GM18907 (cell line): ENCODE measurements around the gene DLGAP4.

ENCODE experiments used
- ATAC-seq: cut with Tn5 transposase; IDR thresholded peaks from one replicate; pipeline ENCODE4 v1.9.1; 2021; ENCODE audit warnings: mild to moderate bottlenecking, moderate library complexity; ENCODE audit not compliant: unreplicated experiment

Gene DLGAP4

DNA sequence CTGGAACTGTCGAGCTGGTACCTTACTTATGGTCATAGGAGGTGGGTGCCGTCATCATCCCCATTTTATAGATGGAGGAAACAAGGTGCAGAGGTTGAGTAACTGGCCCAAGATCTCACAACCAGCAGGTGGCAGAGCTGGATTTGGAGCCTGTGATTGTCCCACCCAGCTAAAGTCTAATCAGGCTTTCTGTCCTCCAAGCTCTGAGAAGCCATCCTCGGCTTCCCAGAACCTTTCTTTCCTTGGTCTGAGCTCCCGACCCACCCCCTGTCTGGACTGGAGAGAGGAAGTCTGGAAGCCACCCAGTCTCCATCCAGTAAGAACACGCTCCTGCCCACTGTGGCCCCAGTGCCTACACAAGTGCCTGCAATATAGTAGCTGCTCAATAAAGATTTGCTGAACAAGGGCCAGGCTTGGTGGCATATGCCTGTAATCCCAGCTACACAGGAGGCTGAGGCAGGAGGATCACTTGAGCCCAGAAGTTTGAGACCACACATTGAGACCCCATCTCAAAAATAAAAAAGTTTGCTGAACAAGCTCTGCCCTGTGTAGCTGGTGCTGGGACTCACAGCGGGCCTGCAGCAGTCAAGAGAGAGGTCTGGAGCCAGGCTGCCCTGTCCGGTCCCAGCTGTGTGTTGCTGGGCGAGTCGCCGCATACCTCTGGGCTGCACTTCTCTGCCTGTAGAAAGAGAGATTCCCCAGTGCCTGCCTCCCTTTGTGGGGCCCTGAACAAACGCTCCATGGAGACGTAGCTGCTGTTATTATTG is 32.5 kb upstream of the DLGAP4 start:
- ATAC-seq = no peak

DNA sequence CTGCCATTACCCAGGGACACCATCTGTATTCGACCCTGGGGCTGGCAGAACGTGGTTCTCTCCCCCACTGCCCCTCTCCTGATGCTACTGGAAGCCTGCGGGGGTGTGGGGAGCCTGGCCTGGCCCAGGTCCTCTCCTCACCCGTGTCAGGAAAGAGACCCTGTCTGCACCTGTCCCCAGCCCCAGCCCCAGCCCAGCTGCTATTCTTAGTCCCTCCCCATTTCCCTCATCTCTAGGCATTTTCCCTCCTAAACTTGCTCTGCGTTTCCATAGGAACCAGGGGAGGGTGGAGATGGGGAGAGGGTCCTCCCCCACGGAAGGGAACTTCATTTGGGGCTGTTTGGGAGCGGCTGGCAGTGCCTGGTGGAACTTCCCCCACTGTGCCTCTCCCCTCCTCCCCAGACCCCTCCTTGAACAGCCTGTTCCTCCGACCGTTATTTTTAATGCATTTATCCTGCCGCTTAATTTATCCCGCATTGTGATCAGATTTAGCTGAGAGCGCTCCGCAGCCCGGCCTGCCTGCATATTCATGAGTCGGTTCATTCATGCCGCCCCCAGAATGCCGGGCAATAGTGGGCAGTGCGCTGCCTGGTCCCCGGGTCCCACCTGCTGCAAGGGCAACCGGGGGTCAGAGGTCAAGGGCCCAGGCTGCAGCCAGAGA is 31.8 kb upstream of the DLGAP4 start:
- ATAC-seq = no peak

DNA sequence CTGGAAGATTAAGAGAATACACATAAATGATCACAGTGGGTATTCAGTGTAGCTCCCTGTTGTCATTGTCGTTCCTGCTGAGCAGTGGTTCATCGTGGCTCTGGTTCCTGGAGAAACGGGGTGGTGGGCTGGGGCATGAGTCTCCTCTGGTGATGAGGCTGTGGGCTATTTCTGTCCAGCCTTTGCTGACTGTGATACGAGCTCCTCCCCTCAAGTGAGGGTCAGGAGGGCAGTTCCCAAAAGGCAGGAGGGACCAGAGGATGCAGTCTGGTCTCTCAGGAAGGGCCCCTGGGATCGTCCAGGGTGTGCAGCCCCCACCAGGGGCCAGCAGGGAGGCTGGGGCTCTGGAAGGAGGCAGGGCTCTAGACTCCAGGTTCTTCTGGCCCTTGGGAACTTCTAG is 31.1 kb upstream of the DLGAP4 start:
- ATAC-seq = no peak

DNA sequence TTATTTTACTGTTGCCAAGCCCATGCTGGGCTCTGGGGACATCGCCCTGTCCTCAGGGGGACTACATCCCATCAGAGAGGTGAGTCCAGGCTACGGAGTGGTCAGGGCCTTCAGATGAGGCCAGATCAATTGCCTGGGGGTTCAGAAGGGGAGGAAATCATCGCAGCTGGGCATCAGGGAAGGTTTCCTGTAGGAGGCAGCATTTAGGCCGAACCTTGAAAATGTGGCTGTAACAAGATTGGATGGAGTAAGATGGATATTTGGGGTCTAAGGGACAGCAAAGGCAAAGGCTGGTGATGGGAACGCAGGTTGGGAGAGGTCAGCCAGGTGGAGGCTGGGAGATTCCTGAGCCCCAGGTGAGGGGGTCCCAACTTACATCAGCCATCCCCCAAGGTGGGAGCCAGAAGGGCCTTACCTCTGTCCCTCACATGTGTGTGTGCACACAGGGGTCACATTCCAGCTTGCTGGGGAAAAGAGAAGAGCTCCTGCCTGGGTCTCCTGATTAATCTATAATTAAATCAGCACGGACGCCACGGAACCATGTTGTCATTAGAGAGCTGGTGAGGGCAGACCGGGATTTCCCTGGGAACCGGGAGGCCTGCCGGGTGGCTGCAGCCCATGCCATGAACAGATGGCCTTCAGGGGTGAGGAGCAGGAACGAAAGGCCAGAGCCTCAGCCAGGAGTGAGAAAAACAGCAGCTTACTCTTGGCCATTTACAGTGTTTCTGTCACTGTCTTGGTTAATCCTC is 30.5 kb upstream of the DLGAP4 start:
- ATAC-seq = no peak

DNA sequence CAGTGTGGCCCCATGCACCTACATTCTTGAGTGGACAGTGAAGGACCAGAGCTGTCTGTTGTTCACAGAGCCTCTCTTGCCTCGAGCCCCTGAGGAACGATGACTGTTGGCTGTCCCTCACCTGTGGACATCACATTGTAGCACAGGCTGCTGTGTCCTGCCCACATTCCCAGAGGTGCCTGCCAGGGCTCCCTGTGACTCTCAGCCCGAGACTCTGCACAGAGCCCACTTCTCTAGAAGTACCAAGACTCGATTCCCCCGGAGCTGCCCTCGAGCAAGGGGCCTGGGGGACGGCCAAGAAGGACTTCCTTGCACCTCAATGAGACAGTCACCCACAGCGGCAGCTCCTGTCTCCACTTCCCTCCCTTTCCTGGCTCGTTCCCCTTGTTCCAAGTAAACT is 28.6 kb upstream of the DLGAP4 start:
- ATAC-seq = no peak

DNA sequence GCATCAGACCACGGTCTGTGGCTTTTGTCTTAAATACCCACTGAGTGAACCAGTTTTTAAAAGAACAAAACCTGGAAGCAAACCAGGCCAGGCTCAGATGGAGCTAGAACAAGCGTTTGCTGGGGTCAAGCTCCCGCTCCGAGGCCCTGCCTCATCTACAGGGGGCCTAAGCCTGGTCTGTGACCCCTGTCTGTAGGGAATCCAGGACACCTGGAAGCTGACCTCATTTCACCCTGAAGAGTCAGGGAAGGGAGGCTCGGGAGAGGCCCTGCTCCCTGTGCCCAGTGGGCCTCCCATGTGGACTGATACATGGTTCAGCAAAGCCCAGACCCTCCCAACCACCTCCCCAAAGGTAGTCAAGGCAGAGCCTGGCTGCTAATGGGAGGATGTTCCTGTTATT is 26.8 kb upstream of the DLGAP4 start:
- ATAC-seq = no peak

DNA sequence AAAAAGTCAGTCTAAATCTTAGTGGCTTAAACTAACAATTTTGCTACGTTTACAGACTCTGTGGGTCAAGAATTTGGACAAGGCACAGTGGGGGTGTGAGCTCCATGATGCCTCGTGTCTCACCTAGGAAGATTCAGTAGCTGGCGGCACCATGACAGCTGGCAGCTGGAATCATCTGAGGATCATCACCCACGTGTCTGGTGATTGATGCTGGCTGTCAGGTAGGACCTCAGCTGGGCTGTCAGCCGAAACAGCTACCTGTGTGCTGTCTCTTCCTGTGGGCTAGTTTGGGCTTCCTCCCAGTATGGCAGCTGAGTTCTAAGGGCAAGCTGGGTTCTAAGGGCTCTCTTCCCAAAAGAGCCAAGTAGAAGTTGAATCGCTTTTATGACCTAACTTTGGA is 26.4 kb upstream of the DLGAP4 start:
- no peak for ATAC-seq

DNA sequence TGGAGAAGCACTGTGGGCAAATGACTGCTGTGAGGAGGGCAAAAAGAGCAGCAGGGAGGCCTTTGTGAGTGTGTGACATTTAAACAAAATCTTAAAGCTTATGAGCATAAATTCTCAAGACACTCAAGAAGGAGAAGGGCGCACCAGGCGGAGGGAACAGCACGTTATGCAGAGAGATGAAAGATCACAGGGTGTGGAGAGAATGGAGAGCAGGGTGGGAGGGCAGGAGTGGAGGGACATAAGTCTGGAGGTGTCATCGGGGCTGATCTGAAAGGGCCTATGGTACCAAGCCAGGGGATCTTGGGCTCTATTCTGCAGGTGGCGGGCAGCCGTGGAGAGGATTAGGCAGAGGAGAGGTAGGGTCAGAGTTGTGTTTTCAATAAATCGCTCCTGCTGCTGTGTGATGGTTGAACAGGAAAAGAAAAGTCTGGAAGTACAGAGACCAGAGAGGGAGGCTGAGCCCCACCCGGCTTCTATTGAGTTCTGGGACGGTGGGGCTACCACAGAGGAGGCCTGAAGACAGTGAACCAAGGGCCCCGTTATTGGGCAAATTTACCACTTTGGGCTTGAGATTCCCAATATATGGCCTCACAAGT is 24.3 kb upstream of the DLGAP4 start:
- no peak for ATAC-seq

DNA sequence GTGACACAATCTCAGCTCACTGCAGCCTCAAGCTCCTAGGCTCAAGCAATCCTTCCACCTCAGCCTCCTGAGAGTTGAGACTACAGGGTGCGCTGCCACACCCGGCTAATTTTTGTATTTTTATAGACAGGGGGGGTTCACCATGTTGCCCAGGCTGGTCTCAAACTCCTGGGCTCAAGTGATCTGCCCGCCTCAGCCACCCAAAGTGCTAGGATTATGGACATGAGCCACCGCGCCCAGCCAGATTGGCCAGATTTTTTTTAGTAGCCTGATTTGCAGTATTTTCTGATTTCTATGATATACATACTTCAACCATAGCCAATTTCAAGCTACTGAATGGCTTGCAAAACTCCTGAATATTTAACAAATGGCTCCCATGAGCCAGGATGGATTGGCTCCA is 21.4 kb upstream of the DLGAP4 start:
- no peak for ATAC-seq

DNA sequence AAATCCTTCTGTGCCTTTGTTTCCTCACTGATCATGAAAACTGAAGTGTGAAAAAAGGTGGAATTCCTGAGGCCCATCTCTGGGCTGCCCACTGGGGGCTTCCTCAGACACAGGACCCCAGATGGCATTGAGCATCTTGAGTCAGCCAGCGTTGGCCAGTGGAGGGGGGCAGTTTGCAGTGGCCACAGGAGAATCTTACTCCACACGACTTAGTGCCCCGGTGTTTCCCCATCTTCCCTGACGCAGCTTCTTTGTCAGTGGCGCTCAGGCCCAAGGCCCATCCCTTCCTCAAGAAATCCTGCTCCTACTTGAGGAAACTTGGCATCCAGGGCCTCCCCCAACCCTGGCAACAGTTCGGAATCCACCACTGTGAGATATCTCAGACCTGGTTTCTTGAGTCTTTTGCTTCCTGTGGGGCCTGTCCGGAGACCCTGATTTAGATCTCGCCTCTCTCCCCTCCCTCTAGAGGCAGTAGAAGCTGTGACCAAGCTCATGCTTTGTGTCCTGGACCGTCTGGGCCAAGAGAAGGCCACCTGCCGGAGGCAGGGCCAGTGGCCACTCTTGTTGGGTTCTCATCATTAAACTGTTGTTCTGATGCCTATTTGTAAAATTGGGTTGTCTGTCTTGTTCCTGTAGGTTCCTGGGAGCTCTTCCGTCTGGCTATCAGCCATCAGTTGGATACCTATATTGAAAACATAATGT is 20.2 kb upstream of the DLGAP4 start:
- ATAC-seq = no peak

DNA sequence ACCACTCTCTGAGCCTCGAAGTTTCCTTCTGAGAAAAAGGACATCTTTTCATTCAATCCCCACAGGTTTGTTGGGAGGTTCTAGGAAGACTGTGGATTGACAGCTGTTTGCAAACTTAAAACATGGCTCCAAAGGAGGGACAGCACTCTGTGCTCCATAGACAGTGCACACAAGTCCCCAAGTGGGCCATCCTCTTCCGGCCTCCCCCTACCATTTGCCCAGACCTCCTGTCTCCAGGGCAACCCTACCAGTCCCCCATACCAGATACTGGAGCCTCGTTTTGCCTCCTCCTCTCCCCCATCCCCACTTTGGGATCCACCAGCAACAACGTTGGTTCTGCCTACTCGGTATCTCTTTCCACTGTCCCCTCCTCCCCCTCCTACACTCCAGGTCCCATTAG is 8.5 kb upstream of the DLGAP4 start:
- ATAC-seq = no peak

DNA sequence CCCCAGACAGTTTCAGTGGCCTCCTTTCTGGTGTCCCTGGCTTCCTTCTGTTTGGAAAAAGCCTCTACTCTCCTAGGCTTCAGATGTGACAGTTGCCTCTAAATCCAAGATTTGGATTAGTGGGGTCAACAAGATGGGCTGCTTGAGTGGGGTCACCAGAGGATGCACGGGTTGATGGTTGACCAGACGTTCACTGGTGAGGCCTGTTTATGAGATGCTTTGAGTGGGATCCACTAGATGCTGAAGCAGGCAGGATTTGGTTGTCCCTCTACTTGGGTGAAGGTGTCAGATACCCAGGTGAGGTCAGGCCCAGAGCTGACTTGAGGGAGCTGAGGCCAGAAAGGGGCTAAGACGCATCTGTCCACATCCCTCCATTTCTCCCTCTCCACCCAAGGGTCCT is 8.1 kb upstream of the DLGAP4 start:
- no peak for ATAC-seq

DNA sequence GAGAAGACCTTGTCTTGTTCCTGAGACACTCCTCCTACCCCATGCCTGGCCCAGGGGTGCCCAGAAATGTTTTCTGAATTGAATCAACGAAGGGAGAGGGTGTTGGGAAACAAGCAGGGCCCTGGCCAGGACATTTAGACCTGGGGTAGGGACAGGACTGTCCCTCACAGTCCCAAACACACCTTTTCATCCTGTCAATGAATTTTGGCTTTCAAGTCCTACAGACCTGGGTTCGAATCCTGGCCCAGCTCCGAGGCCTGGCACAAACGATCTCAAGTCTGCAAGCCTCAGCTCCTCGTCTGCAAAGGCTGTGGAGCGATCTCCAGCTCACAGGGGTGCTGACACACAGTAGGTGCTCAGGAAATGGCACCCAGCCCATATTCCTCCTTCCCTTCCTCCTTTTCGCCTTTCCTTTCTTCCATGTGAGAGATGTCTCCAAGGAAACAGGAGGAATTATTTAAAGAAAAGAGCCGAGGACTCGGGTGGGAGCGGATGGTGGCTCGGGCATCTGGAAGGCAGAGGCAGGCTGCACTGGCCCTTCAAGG is 7.3 kb upstream of the DLGAP4 start:
- no peak for ATAC-seq

DNA sequence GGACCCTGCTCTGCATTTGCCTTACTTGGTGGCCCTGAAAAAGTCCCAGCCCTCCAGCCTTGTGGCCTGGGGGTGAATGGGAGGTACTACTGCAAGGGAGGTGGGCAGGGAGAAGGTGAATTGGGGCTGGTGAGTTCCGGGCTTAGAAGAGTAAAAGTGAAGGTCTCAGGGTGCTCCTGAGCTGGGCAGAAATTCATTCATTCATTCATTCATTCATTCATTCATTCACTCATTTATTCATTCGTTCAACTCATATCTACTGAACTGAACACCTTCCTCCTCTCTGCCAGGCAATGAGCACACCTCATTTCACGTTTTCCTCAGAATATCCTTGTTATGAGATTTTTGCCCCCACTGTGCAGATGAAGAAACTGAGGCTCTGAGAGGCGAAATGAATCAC is 6.7 kb upstream of the DLGAP4 start:
- no peak for ATAC-seq

DNA sequence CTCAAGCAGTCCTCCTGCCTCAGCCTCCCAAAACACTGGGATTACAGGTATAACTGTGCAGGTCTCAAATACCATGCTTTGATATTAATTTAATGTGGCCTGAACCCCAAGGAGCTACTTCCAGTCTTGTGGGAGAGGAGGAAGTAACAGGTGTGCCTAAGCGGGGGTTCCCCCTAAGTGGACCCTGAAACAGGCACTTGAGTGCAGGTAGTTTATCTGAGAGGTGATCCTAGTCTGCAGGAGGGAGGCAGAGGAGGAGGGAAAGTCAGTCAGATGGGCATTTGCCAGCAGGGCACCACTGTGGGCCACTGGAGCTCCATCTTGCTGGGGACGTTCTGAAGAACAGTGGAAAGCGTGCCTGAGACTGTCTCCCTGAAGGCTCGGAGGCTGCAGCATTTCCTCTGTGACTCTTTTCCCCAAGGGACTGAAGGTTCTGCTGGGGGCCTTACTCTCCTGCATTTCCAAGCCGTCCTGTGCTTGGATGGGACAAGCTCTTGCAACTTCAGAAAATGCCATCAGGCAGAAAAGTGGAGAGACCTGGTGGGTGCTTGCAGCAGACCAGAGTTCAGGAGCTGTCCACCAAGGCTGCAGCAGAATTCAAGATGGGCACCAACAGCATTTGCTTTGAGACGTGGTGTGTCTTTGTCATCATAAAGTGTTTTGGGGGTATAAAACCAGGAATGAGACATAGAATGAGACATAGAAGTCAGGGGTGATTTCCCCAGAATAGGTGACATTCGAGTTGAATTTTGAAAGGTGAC is 4.6 kb upstream of the DLGAP4 start:
- no peak for ATAC-seq

DNA sequence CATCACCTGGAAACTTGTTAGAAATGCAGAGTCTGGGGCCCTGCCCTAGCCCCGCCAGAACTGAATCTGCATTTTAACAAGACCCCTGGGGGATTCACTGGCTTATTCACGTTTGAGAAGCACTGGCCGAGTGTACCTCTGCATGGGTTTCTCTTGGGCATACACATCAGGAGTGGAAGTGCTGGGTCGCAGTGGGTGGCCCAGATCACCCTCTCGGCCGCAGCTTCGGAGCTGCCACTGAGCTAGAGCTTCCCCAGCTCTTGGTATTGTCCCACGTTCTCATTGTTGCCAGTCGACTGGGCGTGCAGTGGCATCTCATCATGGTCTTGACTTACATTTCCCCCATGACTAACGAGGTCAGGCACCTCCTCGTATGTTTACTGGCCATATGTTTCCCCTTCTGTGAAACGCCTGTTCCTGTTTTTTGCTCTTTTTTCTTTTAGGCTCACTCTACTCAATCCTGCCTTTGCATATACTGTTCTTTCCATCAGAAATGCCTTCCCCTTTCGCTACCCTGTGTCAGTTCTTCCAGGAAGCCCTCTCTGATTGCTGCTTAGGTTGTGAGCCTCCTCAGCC is 3.0 kb upstream of the DLGAP4 start:
- no peak for ATAC-seq

DNA sequence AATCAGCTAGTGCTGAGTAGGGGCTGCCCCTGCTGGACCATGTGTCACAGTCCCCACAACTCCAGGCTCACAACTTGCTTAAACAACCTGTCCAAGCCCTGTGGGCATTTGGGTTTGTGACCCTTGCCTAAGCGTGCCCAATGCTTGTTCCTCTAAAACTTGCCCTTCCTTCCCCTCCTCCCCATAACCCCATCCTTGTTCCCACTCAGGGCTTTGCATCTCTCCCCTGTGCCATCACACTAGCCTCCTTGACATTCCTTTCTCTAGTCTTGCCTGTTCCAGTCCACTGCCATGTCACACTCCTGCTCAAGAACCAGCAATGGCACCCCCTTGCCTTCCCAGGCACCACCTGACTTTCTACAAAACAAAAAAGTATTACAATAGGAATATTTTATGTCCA is 2.3 kb upstream of the DLGAP4 start:
- no peak for ATAC-seq

DNA sequence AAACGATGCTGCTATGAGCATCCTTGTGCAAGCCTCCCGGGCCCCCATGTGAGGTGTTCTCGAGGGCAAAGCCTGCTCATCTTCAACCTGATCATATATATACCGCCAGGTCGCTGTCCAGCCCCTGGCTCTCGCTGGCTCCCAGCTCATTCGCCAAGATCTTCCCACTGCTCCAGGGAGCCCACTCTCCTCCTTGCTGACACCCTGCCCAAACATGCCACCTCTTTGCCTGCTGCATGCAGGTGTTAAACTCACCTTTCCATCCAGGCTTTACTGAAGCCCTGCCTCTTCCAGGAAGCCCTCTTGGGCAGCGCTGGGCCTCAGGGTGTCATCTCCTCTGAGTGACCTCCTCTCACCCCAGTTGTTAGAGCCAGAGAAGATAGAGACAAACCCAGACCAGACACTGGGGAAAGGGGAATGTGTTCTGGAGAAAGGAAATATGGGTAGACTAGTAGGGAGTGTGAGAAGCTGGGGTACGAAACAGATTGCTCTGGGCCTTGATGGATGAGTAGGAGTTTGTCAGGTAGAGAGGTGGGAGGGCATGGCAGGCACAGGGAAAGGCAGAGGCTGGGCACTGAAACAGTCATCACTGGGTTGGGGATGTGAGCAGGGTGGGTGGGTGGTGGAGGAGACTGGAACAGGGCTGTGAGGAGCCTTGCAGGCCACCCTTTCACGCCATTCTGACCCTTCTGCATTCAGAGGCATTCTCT is 1.2 kb upstream of the DLGAP4 start:
- ATAC-seq = no peak
